Neuronal stem cell (in vitro differentiated cells): ENCODE measurements around the gene NEDD9. TPM values are rescaled to one million over a fixed set of nuclear protein-coding genes. Genes with fewer than 3 reads are reported as not detected.

ENCODE experiments used
- DNase-seq: peaks from one replicate; pipeline ENCODE4 v3.0.0-alpha.2; 2013; ENCODE audit warnings: low spot score
- H2AFZ ChIP-seq: one replicate; pipeline ENCODE4 v1.6.1; 2013; ENCODE audit warnings: mild to moderate bottlenecking, low read length, inconsistent platforms
- H2AK5ac ChIP-seq: 2 replicates; pipeline ENCODE4 v1.6.1; 2013; ENCODE audit warnings: low read depth, mild to moderate bottlenecking, inconsistent platforms, low read length, moderate library complexity, mixed read lengths
- H2BK120ac ChIP-seq: 2 replicates; pipeline ENCODE4 v1.6.1; 2013; ENCODE audit warnings: low read depth, mild to moderate bottlenecking, inconsistent platforms, low read length, moderate library complexity, mixed read lengths
- H2BK12ac ChIP-seq: one replicate; pipeline ENCODE4 v1.6.1; 2013; ENCODE audit warnings: low read length, inconsistent platforms
- H2BK15ac ChIP-seq: 2 replicates; pipeline ENCODE4 v1.6.1; 2013; ENCODE audit warnings: mild to moderate bottlenecking, low read length, inconsistent platforms, mixed read lengths
- H2BK5ac ChIP-seq: one replicate; pipeline ENCODE4 v1.6.1; 2013; ENCODE audit warnings: inconsistent platforms, mild to moderate bottlenecking, low read length, moderate library complexity
- H3K14ac ChIP-seq: one replicate; pipeline ENCODE4 v1.6.1; 2013; ENCODE audit warnings: low read length, inconsistent platforms
- H3K18ac ChIP-seq: 2 replicates; pipeline ENCODE4 v1.6.1; 2013; ENCODE audit warnings: low read length, inconsistent platforms
- H3K23ac ChIP-seq: 2 replicates; pipeline ENCODE4 v1.6.1; 2013; ENCODE audit warnings: low read depth, mild to moderate bottlenecking, mixed read lengths, low read length, inconsistent platforms; ENCODE audit not compliant: poor library complexity
- H3K27ac ChIP-seq: replicated peaks from 3 replicates; pipeline ENCODE4 v1.5.1; 2013; ENCODE audit warnings: low read length, inconsistent platforms
- H3K27me3 ChIP-seq, 3 experiments: 2 replicates each; pipeline ENCODE4 v1.6.1; 2013; ENCODE audit warnings: low read length in 3 of 3, mild to moderate bottlenecking in 2 of 3, inconsistent platforms in 1 of 3, low read depth in 1 of 3, mixed read lengths in 1 of 3, moderate library complexity in 1 of 3; ENCODE audit not compliant: control insufficient read depth in 3 of 3, insufficient read depth in 3 of 3
- H3K36me3 ChIP-seq, 2 donors: replicated peaks in 1 of 2; 2 replicates each; pipeline ENCODE4 v1.6.1; 2013; ENCODE audit warnings: low read length in 2 of 2; ENCODE audit not compliant: control insufficient read depth in 2 of 2, insufficient read depth in 2 of 2
- H3K4ac ChIP-seq: 2 replicates; pipeline ENCODE4 v1.6.1; 2013; ENCODE audit warnings: inconsistent platforms, mild to moderate bottlenecking, low read length, moderate library complexity
- H3K4me1 ChIP-seq, 2 donors: 1 replicate in 1 of 2; 2 replicates in 1 of 2; pipeline ENCODE4 v1.6.1; 2013; ENCODE audit warnings: low read length in 2 of 2, low read depth in 1 of 2; ENCODE audit not compliant: control insufficient read depth in 2 of 2, insufficient read depth in 1 of 2
- H3K4me2 ChIP-seq: one replicate; pipeline ENCODE4 v1.6.1; 2013; ENCODE audit warnings: mild to moderate bottlenecking, low read length, inconsistent platforms; ENCODE audit not compliant: insufficient read depth, poor library complexity, severe bottlenecking
- H3K4me3 ChIP-seq, 2 donors: 2 replicates each; pipeline ENCODE4 v1.5.1; 2013; ENCODE audit warnings: low read length in 2 of 2, mild to moderate bottlenecking in 2 of 2, inconsistent platforms in 1 of 2, moderate library complexity in 1 of 2
- H3K79me1 ChIP-seq: one replicate; pipeline ENCODE4 v1.6.1; 2013; ENCODE audit warnings: low read depth, mild to moderate bottlenecking, inconsistent platforms, low read length, moderate library complexity
- H3K9ac ChIP-seq: one replicate; pipeline ENCODE4 v1.6.1; 2013; ENCODE audit warnings: mild to moderate bottlenecking, low read depth, low read length, inconsistent platforms; ENCODE audit not compliant: poor library complexity
- H3K9me3 ChIP-seq, 2 donors: replicated peaks in 1 of 2; 2 replicates each; pipeline versions ENCODE3 to v1.6.1; 2013; ENCODE audit warnings: low read length in 2 of 2, mild to moderate bottlenecking in 2 of 2, inconsistent platforms in 1 of 2, low read depth in 1 of 2, mixed read lengths in 1 of 2, moderate library complexity in 1 of 2; ENCODE audit not compliant: control insufficient read depth in 2 of 2, insufficient read depth in 1 of 2
- H4K8ac ChIP-seq: one replicate; pipeline ENCODE4 v1.6.1; 2013; ENCODE audit warnings: low read depth, mild to moderate bottlenecking, inconsistent platforms, low read length, moderate library complexity
- H4K91ac ChIP-seq: one replicate; pipeline ENCODE4 v1.6.1; 2013; ENCODE audit warnings: low read length, low read depth, mild to moderate bottlenecking, inconsistent platforms; ENCODE audit not compliant: poor library complexity
- WGBS, 2 donors: extraction: QIAGEN DNeasy Blood & Tissue Kit; methylation state at CpG; one replicate each; pipeline ENCODE4 v1.1.7; 2013; ENCODE audit warnings: missing lambda C conversion rate in 2 of 2, mixed read lengths in 1 of 2; ENCODE audit not compliant: insufficient read length in 2 of 2, insufficient replicate concordance in 1 of 2; ENCODE audit errors: extremely low coverage in 2 of 2; 5-methylcytosine and 5-hydroxymethylcytosine counted together
- small RNA-seq: library from polyadenylated mRNA; stranded (forward); fragments of <200 nt; extraction: miRNeasy Mini kit (QIAGEN cat#:217004); gene quantifications from one replicate; pipeline ENCODE3, GENCODE V24; 2013; ENCODE audit not compliant: insufficient read depth

NEDD9 gene

GRCh38 chr6:11140056-11140455 is 92.4 kb downstream of the NEDD9 start:
- Histone ChIP-seq H2BK15ac (no peak overlapping the region), H2AFZ (no peak overlapping the region), H3K14ac (no peak overlapping the region), H4K8ac (no peak overlapping the region), H3K9me3 (no peaks in the 10 kb centered on the region), H3K4ac (no peak overlapping the region), H3K18ac (no peak overlapping the region), H3K79me1 (no peaks in the 10 kb centered on the region), H3K9ac (no peak overlapping the region), H3K4me2 (no peak overlapping the region), H2BK12ac (no peak overlapping the region), H3K4me1 (peaks cover 0 to 4% of the 10 kb centered on the region in 2 donors), H3K27me3 (no peaks in the 10 kb centered on the region), H3K23ac (no peak overlapping the region), H4K91ac (no peak overlapping the region), H3K36me3 (peaks cover 1 to 16% of the 10 kb centered on the region in 2 donors), H2AK5ac (no peak overlapping the region), H2BK120ac (no peak overlapping the region), H3K27ac (no peak overlapping the region), H2BK5ac (no peak overlapping the region), H3K4me3 (no peak overlapping the region)
- no CpG with 5 or more reads among the region's 3 CpGs for WGBS, 2 donors
- no peak for DNase-seq

- H2BK120ac ChIP-seq, result no peak overlapping the region
- no peaks in the 10 kb centered on the region for H3K79me1 ChIP-seq
- H3K4me1 ChIP-seq, result peaks cover 0 to 4% of the 10 kb centered on the region in 2 donors
- H3K4ac ChIP-seq, result no peak overlapping the region
- H4K91ac ChIP-seq, result no peak overlapping the region
- H3K9me3 ChIP-seq, result no peaks in the 10 kb centered on the region
- H4K8ac ChIP-seq, result no peak overlapping the region
- no peak overlapping the region for H3K23ac ChIP-seq
- no peaks in the 10 kb centered on the region for H3K27me3 ChIP-seq
- H3K4me3 ChIP-seq, result no peak overlapping the region
- no peak overlapping the region for H3K18ac ChIP-seq
- no peak overlapping the region for H2AFZ ChIP-seq
- WGBS, 2 donors, result 100% methylated on average over 1 of the region's 3 CpGs
- H3K14ac ChIP-seq, result no peak overlapping the region
- H3K27ac ChIP-seq, result no peak overlapping the region
- no peak overlapping the region for H2BK5ac ChIP-seq
- no peak overlapping the region for H2BK12ac ChIP-seq
- no peak for DNase-seq
- H3K36me3 ChIP-seq, result peaks cover 4 to 23% of the 10 kb centered on the region in 2 donors
- H2BK15ac ChIP-seq, result no peak overlapping the region
- H2AK5ac ChIP-seq, result no peak overlapping the region
- no peak overlapping the region for H3K9ac ChIP-seq
- no peak overlapping the region for H3K4me2 ChIP-seq
Observed at GRCh38 chr6:11139051-11139960, 93.2 kb downstream of the NEDD9 start.

GRCh38 chr6:11136809-11137208 is 95.7 kb downstream of the NEDD9 start:
- Histone ChIP-seq H3K27ac (no peak overlapping the region), H3K36me3 (peaks cover 4 to 25% of the 10 kb centered on the region in 2 donors), H3K4ac (no peak overlapping the region), H4K91ac (no peak overlapping the region), H3K27me3 (no peaks in the 10 kb centered on the region), H2BK5ac (no peak overlapping the region), H3K4me3 (no peak overlapping the region), H2AK5ac (no peak overlapping the region), H2BK120ac (no peak overlapping the region), H2AFZ (no peak overlapping the region), H3K9ac (no peak overlapping the region), H3K23ac (no peak overlapping the region), H3K14ac (no peak overlapping the region), H2BK15ac (no peak overlapping the region), H3K4me2 (no peak overlapping the region), H3K9me3 (no peaks in the 10 kb centered on the region), H2BK12ac (no peak overlapping the region), H3K79me1 (no peaks in the 10 kb centered on the region), H3K4me1 (peaks cover 0 to 2% of the 10 kb centered on the region in 2 donors), H4K8ac (no peak overlapping the region), H3K18ac (no peak overlapping the region)
- DNase-seq, result no peak

Small RNAs within 50 kb of the gene (small RNA-seq; reads per million reads assigned to genes)
- not detected for gene AL136139.1
